Prostate gland (tissue), 2 donors: Measurements from ENCODE around the gene USP17L19.
"Not testable (repeated sequence)": the region's sequence is repeated elsewhere in the genome, so short reads cannot be mapped to it uniquely, and the experiment has no call there.

ENCODE experiments used
- POLR2AphosphoS5 ChIP-seq: sonication (generic); formaldehyde crosslinking; IDR thresholded peaks from one replicate; pipeline ENCODE4 v1.6.1; 2017; ENCODE audit warnings: antibody characterized with exemption
- TF ChIP-seq, protein P1 (sequence below), 4 experiments: fragments of 200-600 bp in 2 of 4; fragments of 450-650 bp in 2 of 4; sonication (generic) in 2 of 4; IDR thresholded peaks; 1 replicate in 3 of 4; 2 replicates in 1 of 4; pipeline ENCODE4 v1.5.1; 2016 to 2019; ENCODE audit warnings: antibody characterized with exemption in 4 of 4, mild to moderate bottlenecking in 2 of 4, moderate library complexity in 2 of 4

DNA sequence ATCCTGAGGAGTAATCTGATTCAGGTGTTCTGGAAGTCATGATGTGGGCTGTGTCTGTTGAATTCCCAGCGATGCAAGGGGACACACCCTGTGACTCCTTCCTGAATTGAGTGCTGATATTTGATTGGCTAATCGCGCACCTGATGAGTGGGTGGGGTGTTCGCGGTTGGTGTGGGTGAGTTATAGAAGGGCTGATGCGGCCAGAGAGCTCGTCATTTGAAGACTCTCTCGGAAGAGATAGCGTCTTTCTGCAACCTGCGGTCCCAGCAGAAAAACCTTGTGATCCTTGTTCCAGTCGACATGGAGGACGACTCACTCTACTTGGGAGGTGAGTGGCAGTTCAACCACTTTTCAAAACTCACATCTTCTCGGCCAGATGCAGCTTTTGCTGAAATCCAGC is 42.8 kb upstream of the USP17L19 start, which contains the start of gene USP17L10:
- TF ChIP-seq, protein P1, sequence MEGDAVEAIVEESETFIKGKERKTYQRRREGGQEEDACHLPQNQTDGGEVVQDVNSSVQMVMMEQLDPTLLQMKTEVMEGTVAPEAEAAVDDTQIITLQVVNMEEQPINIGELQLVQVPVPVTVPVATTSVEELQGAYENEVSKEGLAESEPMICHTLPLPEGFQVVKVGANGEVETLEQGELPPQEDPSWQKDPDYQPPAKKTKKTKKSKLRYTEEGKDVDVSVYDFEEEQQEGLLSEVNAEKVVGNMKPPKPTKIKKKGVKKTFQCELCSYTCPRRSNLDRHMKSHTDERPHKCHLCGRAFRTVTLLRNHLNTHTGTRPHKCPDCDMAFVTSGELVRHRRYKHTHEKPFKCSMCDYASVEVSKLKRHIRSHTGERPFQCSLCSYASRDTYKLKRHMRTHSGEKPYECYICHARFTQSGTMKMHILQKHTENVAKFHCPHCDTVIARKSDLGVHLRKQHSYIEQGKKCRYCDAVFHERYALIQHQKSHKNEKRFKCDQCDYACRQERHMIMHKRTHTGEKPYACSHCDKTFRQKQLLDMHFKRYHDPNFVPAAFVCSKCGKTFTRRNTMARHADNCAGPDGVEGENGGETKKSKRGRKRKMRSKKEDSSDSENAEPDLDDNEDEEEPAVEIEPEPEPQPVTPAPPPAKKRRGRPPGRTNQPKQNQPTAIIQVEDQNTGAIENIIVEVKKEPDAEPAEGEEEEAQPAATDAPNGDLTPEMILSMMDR (IDR thresholded peaks at IDR 0.05) = not testable (repeated sequence)
- not testable (repeated sequence) for TF ChIP-seq POLR2AphosphoS5
